ENCODE results near the gene CCDC102A.

Gene CCDC102A

DNA sequence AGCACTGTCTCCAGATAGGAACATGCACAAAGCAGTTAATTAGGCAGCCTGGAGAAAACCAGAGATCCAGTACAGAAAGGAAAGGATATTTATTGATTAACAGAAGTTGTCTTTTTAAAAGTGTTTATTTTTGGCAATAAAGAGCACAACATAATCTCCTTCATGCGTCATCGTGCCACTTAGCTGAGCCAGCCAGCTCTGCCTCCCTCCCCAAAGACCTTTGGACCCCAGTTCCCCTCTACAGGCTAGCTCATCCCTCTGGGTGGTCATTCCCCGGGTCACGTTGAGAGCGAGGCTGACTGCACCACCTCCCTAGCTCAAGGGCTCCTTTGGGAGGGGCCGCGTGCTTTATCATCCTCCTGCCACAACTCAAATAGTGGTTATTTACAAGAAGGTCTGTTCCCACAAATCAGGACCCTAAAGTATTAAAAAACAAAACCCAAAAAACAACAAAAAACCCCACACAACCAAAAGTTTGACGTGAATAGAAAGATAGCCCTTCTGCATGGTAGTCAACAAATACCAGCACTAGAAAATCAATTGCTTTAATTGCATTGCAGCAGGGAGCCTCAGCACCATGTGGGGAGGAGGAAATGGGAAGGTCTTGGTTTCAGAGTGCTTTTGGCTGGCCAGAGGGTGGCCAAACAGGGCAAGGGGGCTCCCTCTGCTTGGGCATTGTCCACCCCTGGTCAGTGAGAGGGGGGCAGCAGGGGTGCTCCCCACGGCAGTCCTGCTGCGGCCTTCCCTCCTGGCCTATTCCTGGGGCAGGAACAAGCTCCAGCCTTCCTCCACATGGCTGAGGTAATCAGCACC lies 64.3 kb downstream of the CCDC102A start:
- Histone ChIP-seq H3K36me3 (ENCODE audit: low read depth) (peaks cover 56% of the 10 kb centered on the region), H3K4me3 (ENCODE audit: severe bottlenecking) (no peak overlapping the region), H3K27ac (ENCODE audit: poor library complexity, severe bottlenecking) (no peak overlapping the region), H3K27me3 (ENCODE audit: insufficient read depth, poor library complexity, severe bottlenecking) (no peaks in the 10 kb centered on the region), H3K9me3 (ENCODE audit: severe bottlenecking) (no peaks in the 10 kb centered on the region), H3K4me1 (ENCODE audit: insufficient read depth, poor library complexity, severe bottlenecking) (no peaks in the 10 kb centered on the region)
- ATAC-seq (ENCODE audit: low read depth) (0 out of 3 replicates have a peak, but pooled peaks have one; percentile 2), DNase-seq (ENCODE audit: low spot score) (no peak)
- TF ChIP-seq, protein P1, sequence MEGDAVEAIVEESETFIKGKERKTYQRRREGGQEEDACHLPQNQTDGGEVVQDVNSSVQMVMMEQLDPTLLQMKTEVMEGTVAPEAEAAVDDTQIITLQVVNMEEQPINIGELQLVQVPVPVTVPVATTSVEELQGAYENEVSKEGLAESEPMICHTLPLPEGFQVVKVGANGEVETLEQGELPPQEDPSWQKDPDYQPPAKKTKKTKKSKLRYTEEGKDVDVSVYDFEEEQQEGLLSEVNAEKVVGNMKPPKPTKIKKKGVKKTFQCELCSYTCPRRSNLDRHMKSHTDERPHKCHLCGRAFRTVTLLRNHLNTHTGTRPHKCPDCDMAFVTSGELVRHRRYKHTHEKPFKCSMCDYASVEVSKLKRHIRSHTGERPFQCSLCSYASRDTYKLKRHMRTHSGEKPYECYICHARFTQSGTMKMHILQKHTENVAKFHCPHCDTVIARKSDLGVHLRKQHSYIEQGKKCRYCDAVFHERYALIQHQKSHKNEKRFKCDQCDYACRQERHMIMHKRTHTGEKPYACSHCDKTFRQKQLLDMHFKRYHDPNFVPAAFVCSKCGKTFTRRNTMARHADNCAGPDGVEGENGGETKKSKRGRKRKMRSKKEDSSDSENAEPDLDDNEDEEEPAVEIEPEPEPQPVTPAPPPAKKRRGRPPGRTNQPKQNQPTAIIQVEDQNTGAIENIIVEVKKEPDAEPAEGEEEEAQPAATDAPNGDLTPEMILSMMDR (IDR thresholded peaks at IDR 0.05; ENCODE audit: poor library complexity, severe bottlenecking) = no peak

DNA sequence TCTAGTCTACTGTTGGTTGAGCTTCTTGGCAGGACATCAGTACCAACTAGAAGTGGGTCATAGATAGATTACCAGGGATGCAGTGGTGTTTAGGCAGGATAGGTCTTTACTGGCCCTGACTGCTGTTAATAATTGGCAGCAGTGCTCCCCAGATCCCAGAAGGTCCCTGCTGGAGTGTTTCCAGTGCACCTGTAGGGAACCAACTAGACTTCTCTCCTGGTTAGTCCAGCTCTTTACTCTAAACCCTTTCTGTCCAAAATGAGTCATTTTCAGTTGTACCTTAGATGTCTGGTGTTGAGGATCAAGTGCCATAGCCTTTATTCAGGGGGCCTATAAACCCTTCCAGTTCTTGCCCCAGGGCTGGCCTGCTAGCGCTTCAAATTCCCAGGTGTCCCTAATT lies 65.2 kb downstream of the CCDC102A start:
- ATAC-seq (ENCODE audit: low read depth) (no peak), DNase-seq (ENCODE audit: low spot score) (no peak)
- H3K4me3 ChIP-seq (ENCODE audit: severe bottlenecking) = no peak overlapping the region
- no peaks in the 10 kb centered on the region for H3K9me3 ChIP-seq (ENCODE audit: severe bottlenecking)
- no peaks in the 10 kb centered on the region for H3K4me1 ChIP-seq (ENCODE audit: insufficient read depth, poor library complexity, severe bottlenecking)
- peaks cover 65% of the 10 kb centered on the region for H3K36me3 ChIP-seq (ENCODE audit: low read depth)
- TF ChIP-seq, protein P1 (IDR thresholded peaks at IDR 0.05; ENCODE audit: poor library complexity, severe bottlenecking) = no peak
- no peaks in the 10 kb centered on the region for H3K27me3 ChIP-seq (ENCODE audit: insufficient read depth, poor library complexity, severe bottlenecking)
- H3K27ac ChIP-seq (ENCODE audit: poor library complexity, severe bottlenecking) = no peak overlapping the region

DNA sequence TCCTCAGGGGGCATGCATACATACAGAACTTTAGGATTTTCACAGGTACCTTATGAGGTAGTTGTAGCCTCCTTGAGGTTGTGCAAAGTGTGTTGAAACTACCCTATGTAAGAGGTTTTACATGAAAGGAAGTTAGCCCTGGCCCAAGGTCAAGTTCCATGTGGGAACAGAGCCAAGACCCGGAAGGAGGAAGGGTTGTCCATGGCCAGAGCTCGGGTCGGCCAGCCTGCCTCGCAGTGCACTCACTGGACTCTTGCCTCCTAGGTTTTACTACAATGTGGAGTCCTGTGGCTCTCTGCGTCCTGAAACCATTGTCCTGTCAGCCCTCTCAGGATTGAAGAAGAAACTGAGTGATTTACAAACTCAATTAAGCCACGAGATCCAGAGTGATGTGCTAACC lies 65.7 kb downstream of the CCDC102A start:
- no peaks in the 10 kb centered on the region for H3K4me1 ChIP-seq (ENCODE audit: insufficient read depth, poor library complexity, severe bottlenecking)
- H3K36me3 ChIP-seq (ENCODE audit: low read depth) = peaks cover 70% of the 10 kb centered on the region
- DNase-seq (ENCODE audit: low spot score) (no peak), ATAC-seq (ENCODE audit: low read depth) (no peak)
- H3K27ac ChIP-seq (ENCODE audit: poor library complexity, severe bottlenecking) = no peak overlapping the region
- no peaks in the 10 kb centered on the region for H3K27me3 ChIP-seq (ENCODE audit: insufficient read depth, poor library complexity, severe bottlenecking)
- TF ChIP-seq, protein P1 (IDR thresholded peaks at IDR 0.05; ENCODE audit: poor library complexity, severe bottlenecking) = no peak
- no peaks in the 10 kb centered on the region for H3K9me3 ChIP-seq (ENCODE audit: severe bottlenecking)
- H3K4me3 ChIP-seq (ENCODE audit: severe bottlenecking) = no peak overlapping the region

DNA sequence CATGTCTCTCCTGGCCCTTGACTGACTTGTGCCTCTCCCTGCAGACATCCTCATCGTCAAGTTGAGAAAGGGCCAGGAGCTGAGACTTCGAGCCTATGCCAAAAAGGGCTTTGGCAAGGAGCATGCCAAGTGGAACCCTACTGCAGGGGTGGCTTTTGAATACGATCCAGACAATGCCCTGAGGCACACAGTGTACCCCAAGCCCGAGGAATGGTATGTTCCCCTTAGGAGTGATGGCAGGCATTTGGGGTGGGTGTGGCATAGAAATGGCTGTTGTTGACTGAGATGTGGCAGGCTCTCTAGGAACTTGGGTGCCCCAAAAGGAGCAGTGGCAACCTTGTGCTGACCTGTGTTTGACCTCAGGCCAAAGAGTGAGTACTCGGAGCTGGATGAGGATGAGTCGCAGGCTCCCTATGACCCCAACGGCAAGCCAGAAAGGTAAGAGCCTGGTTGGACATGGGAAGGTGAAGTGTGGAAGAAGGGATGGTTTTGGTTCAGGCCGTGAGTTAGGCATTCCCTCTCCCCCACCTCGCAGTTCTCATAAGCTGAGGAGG lies 66.4 kb downstream of the CCDC102A start:
- Histone ChIP-seq H3K4me3 (ENCODE audit: severe bottlenecking) (no peak overlapping the region), H3K9me3 (ENCODE audit: severe bottlenecking) (no peaks in the 10 kb centered on the region), H3K27ac (ENCODE audit: poor library complexity, severe bottlenecking) (no peak overlapping the region), H3K27me3 (ENCODE audit: insufficient read depth, poor library complexity, severe bottlenecking) (no peaks in the 10 kb centered on the region), H3K36me3 (ENCODE audit: low read depth) (peaks cover 77% of the 10 kb centered on the region), H3K4me1 (ENCODE audit: insufficient read depth, poor library complexity, severe bottlenecking) (no peaks in the 10 kb centered on the region)
- ATAC-seq (ENCODE audit: low read depth) (no peak), DNase-seq (ENCODE audit: low spot score) (no peak)
- TF ChIP-seq, protein P1 (IDR thresholded peaks at IDR 0.05; ENCODE audit: poor library complexity, severe bottlenecking) = no peak

DNA sequence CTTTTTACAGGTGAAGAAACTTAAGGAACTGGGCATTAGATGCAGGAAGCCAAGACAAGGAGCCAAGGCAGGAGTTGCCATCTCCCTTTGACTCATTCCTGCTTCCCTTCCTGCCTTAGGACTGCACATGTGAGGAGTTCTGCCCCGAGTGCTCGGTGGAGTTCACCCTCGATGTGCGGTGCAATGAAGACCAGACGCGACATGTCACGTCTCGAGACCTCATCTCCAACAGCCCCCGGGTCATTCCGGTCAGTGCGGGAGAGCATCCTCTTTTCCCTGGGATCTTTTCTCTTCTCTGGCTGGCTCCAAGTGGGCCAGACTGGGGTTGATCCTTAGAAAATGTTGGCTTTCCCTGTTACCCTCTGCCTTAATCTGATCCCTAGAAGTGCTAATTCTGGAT lies 67.3 kb downstream of the CCDC102A start:
- Histone ChIP-seq H3K27ac (ENCODE audit: poor library complexity, severe bottlenecking) (no peak overlapping the region), H3K4me1 (ENCODE audit: insufficient read depth, poor library complexity, severe bottlenecking) (no peaks in the 10 kb centered on the region), H3K36me3 (ENCODE audit: low read depth) (peaks cover 80% of the 10 kb centered on the region), H3K9me3 (ENCODE audit: severe bottlenecking) (no peaks in the 10 kb centered on the region), H3K4me3 (ENCODE audit: severe bottlenecking) (no peak overlapping the region), H3K27me3 (ENCODE audit: insufficient read depth, poor library complexity, severe bottlenecking) (no peaks in the 10 kb centered on the region)
- ATAC-seq (ENCODE audit: low read depth) (no peak), DNase-seq (ENCODE audit: low spot score) (no peak)
- TF ChIP-seq, protein P1 (IDR thresholded peaks at IDR 0.05; ENCODE audit: poor library complexity, severe bottlenecking) = no peak

All from RWPE2 (cell line).